Kidney (tissue), 14 donors: ENCODE data around the gene FBXO9. TPM values are rescaled to one million over a fixed set of nuclear protein-coding genes. Genes with fewer than 3 reads are reported as not detected.

Source experiments
- DNase-seq, 5 donors: peaks; one replicate each; pipeline ENCODE4 v3.0.0-alpha.2; 2013 to 2020
- FAIRE-seq: peaks from 2 replicates; lab custom pipeline; 2012; peaks lifted over from hg19 to GRCh38; lab: Jason Lieb, UNC
- H3K27ac ChIP-seq, 2 donors: one replicate each; pipeline ENCODE4 v1.7.0; 2013; ENCODE audit warnings: low read depth in 2 of 2, low read length in 2 of 2, inconsistent platforms in 1 of 2
- H3K27me3 ChIP-seq: one replicate; pipeline ENCODE4 v1.7.1; 2013; ENCODE audit warnings: low read length, inconsistent platforms; ENCODE audit not compliant: control insufficient read depth, insufficient read depth
- H3K36me3 ChIP-seq, 3 donors: one replicate each; pipeline versions ENCODE4 v1.7.0 to v1.7.1; 2013; ENCODE audit warnings: low read length in 3 of 3, control low read depth in 1 of 3, inconsistent platforms in 1 of 3; ENCODE audit not compliant: insufficient read depth in 3 of 3, control insufficient read depth in 2 of 3
- H3K4me1 ChIP-seq, 3 donors: one replicate each; pipeline versions ENCODE4 v1.7.0 to v1.7.1; 2013; ENCODE audit warnings: low read length in 3 of 3, inconsistent platforms in 1 of 3, low read depth in 1 of 3; ENCODE audit not compliant: control insufficient read depth in 2 of 3, insufficient read depth in 2 of 3
- H3K4me3 ChIP-seq, 3 donors: one replicate each; pipeline versions ENCODE4 v1.7.0 to v1.8.1; 2013; ENCODE audit warnings: low read length in 3 of 3, control low read depth in 1 of 3, inconsistent platforms in 1 of 3
- H3K9ac ChIP-seq, 3 donors: one replicate each; pipeline versions ENCODE4 v1.7.0 to v1.7.1; 2013; ENCODE audit warnings: low read length in 3 of 3, control low read depth in 1 of 3, inconsistent platforms in 1 of 3
- H3K9me3 ChIP-seq, 3 donors: one replicate each; pipeline versions ENCODE4 v1.7.0 to v1.7.1; 2013; ENCODE audit warnings: low read length in 3 of 3, control low read depth in 1 of 3, inconsistent platforms in 1 of 3; ENCODE audit not compliant: control insufficient read depth in 2 of 3, insufficient read depth in 1 of 3
- intact Hi-C: fragments of 100-400 bp; cut with DNase I; formaldehyde crosslinking; loops from one replicate; pipeline ENCODE4 v1.11.1; 2022
- polyA plus RNA-seq: library from polyadenylated mRNA; stranded (reverse); fragments of 350-450 nt; fragmentation: Illumina TruSeq; extraction: RNeasy Lipid Tissue Mini Kit (QIAGEN cat#74804); gene quantifications from one replicate; pipeline ENCODE4 v1.2.3, GENCODE V29; 2014; ENCODE audit warnings: low read depth, low replicate concordance; ENCODE audit not compliant: insufficient read depth
- total RNA-seq: library from RNA; stranded (reverse); fragmentation: NEBNext Ultra II Directional; extraction: Animal tissue kit (Norgen Biotek cat#: 25700); gene quantifications from one replicate; pipeline ENCODE4 v1.2.1, GENCODE V29; 2021
- TF ChIP-seq, protein P1 (sequence below): IDR thresholded peaks from 3 replicates; pipeline ENCODE4 v1.5.1; 2012; ENCODE audit warnings: mild to moderate bottlenecking, moderate library complexity, borderline replicate concordance; ENCODE audit not compliant: insufficient read depth; ENCODE audit errors: extremely low read depth
- donor health status: control.
- donor health status: control.
- donor health status: control.
- donor health status: control.
- donor health status: control.
- donor health status: DM: yes; HTN: yes; CAD: no.
- donor health status: Normal renal cell carcinoma (clear cell type).

The FBXO9 gene
- total and polyA plus RNA-seq, 2 donors from 2014 or later = 45.2 to 94.7 TPM

DNA sequence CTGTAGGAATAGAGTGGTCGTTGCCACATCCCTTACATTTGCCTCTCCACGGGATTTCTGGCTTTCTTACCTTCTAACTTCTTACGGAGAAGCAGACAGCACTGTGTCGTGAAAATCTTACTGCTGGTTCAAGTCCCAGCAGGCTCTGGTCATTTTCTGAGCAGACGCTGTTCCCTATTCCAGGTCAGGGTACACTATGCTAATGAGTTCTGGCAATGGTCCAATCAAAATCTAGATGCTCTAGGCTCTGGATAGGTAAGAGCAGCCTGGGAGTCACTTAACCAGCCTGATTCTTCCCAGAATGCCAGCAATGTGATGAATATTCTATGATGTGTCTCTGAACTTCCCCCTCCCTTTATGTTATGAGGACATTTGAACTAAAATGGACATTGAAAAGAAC, 83.5 kb downstream of the FBXO9 start, which contains the start of gene GCM1:
TSS of gene GCM1 (minus strand) at position 158 of the 400 bp plus-strand sequence. CDS start 3,209 bp downstream, outside the sequence.
- no peak for FAIRE-seq
- H3K9me3 ChIP-seq = no peaks in the 10 kb centered on the region
- H3K27me3 ChIP-seq = no peaks in the 10 kb centered on the region
- no peak within 1 kb of the TSS for H3K9ac ChIP-seq
- DNase-seq = peak in 1 of 5 donors; percentile 6
- TF ChIP-seq, protein P1, sequence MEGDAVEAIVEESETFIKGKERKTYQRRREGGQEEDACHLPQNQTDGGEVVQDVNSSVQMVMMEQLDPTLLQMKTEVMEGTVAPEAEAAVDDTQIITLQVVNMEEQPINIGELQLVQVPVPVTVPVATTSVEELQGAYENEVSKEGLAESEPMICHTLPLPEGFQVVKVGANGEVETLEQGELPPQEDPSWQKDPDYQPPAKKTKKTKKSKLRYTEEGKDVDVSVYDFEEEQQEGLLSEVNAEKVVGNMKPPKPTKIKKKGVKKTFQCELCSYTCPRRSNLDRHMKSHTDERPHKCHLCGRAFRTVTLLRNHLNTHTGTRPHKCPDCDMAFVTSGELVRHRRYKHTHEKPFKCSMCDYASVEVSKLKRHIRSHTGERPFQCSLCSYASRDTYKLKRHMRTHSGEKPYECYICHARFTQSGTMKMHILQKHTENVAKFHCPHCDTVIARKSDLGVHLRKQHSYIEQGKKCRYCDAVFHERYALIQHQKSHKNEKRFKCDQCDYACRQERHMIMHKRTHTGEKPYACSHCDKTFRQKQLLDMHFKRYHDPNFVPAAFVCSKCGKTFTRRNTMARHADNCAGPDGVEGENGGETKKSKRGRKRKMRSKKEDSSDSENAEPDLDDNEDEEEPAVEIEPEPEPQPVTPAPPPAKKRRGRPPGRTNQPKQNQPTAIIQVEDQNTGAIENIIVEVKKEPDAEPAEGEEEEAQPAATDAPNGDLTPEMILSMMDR = no peak
- no peaks in the 10 kb centered on the region for H3K36me3 ChIP-seq
- H3K27ac ChIP-seq = no peak within 1 kb of the TSS
- intact Hi-C loops = no loop called here
- H3K4me1 ChIP-seq = no peaks in the 10 kb centered on the region
- peak within 1 kb of the TSS in 2 of 3 donors; percentile 1 to 16 for H3K4me3 ChIP-seq

Other genes with a start within 250 kb of the FBXO9 start
- gene GSTA5, start 224.6 kb upstream of the FBXO9 start, total RNA-seq = not detected
- gene GSTA5, start 224.6 kb upstream of the FBXO9 start, polyA plus RNA-seq = not detected
- not detected for gene GSTA3, start 155.7 kb upstream of the FBXO9 start, total RNA-seq
- gene GSTA3, start 155.7 kb upstream of the FBXO9 start, polyA plus RNA-seq = not detected
- 17.4 TPM for gene GSTA4, start 70.1 kb upstream of the FBXO9 start, total RNA-seq
- gene GSTA4, start 70.1 kb upstream of the FBXO9 start, polyA plus RNA-seq = 47.4 TPM
- 8.6 TPM for gene CILK1, start 3.6 kb upstream of the FBXO9 start, total RNA-seq
- 2.5 TPM for gene CILK1, start 3.6 kb upstream of the FBXO9 start, polyA plus RNA-seq
- gene GCM1, start 83.4 kb downstream of the FBXO9 start, total RNA-seq = 0.72 TPM
- 0.37 TPM for gene GCM1, start 83.4 kb downstream of the FBXO9 start, polyA plus RNA-seq